Smooth muscle cell (in vitro differentiated cells): ENCODE measurements around the gene ANK2. TPM values are rescaled to one million over a fixed set of nuclear protein-coding genes. Genes with fewer than 3 reads are reported as not detected.

ENCODE experiments used
- DNase-seq: peaks from one replicate; lab custom pipeline; 2025; ENCODE audit not compliant: unreplicated experiment; lab: John Stamatoyannopoulos, UW
- H2AFZ ChIP-seq: fragments of 200-600 bp; sonication (generic); 2 replicates; pipeline ENCODE4 v1.6.0; 2016; ENCODE audit warnings: antibody characterized with exemption, low read depth, mild to moderate bottlenecking
- H3F3A ChIP-seq: fragments of 200-600 bp; sonication (generic); 2 replicates; pipeline ENCODE4 v1.6.0; 2017; ENCODE audit warnings: antibody characterized with exemption, low read depth
- H3K27ac ChIP-seq: fragments of 200-600 bp; sonication (generic); 2 replicates; pipeline ENCODE4 v1.5.1; 2016; ENCODE audit warnings: low read depth, mild to moderate bottlenecking
- H3K27me3 ChIP-seq: fragments of 200-600 bp; sonication (generic); 2 replicates; pipeline ENCODE4 v1.6.1; 2016; ENCODE audit warnings: low read depth, mild to moderate bottlenecking
- H3K36me3 ChIP-seq: fragments of 200-600 bp; sonication (generic); 2 replicates; pipeline ENCODE4 v1.5.1; 2016; ENCODE audit warnings: low read depth
- H3K4me1 ChIP-seq: fragments of 200-600 bp; sonication (generic); 2 replicates; pipeline ENCODE4 v1.5.1; 2016; ENCODE audit warnings: low read depth
- H3K4me2 ChIP-seq: fragments of 200-600 bp; sonication (generic); 2 replicates; pipeline ENCODE4 v1.6.0; 2016; ENCODE audit warnings: mild to moderate bottlenecking
- H3K4me3 ChIP-seq: fragments of 200-600 bp; sonication (generic); 2 replicates; pipeline ENCODE4 v1.5.1; 2016; ENCODE audit warnings: mild to moderate bottlenecking
- H3K79me2 ChIP-seq: fragments of 200-600 bp; sonication (generic); 2 replicates; pipeline ENCODE4 v1.6.0; 2016; ENCODE audit warnings: low read depth, mild to moderate bottlenecking
- H3K9ac ChIP-seq: fragments of 200-600 bp; sonication (generic); 2 replicates; pipeline ENCODE4 v1.6.0; 2016; ENCODE audit warnings: low read depth
- H3K9me3 ChIP-seq: fragments of 200-600 bp; sonication (generic); replicated peaks from 2 replicates; pipeline ENCODE4 v1.5.1; 2016; ENCODE audit warnings: low read depth
- H4K20me1 ChIP-seq: fragments of 200-600 bp; sonication (generic); 2 replicates; pipeline ENCODE4 v1.6.0; 2016; ENCODE audit warnings: low read depth
- CTCF ChIP-seq: fragments of 200-600 bp; sonication (generic); IDR thresholded peaks from 2 replicates; pipeline ENCODE4 v1.5.1; 2017; ENCODE audit warnings: borderline replicate concordance, mild to moderate bottlenecking, antibody characterized with exemption; ENCODE audit not compliant: insufficient read depth, poor library complexity, severe bottlenecking
- WGBS: methylation state at CpG from one replicate; pipeline ENCODE4 v1.1.7; 2016; ENCODE audit warnings: low lambda C conversion rate; 5-methylcytosine and 5-hydroxymethylcytosine counted together
- polyA plus RNA-seq: library from polyadenylated mRNA; unstranded; fragments of >200 nt; fragmentation: Nextera tagmentation; extraction: Ambion mirVana; gene quantifications from 2 replicates; pipeline ENCODE4 v1.2.1, GENCODE V29; 2016
- total RNA-seq: library from RNA; depleted of rRNA; stranded (reverse); fragments of >200 nt; gene quantifications from 2 replicates; pipeline ENCODE4 v1.2.3, GENCODE V29; 2014

ANK2 gene
- total and polyA plus RNA-seq, 2 experiments from 2014 or later, result 2.2 to 8.1 TPM

- no peaks in the 10 kb centered on the region for H3K36me3 ChIP-seq
- no peaks in the 10 kb centered on the region for H3F3A ChIP-seq
- no peaks in the 10 kb centered on the region for H4K20me1 ChIP-seq
- H3K9me3 ChIP-seq, result no peaks in the 10 kb centered on the region
- H2AFZ ChIP-seq, result no peak overlapping the region
- H3K4me2 ChIP-seq, result no peak overlapping the region
- no peak for DNase-seq
- WGBS, result 93% methylated on average over 3 of the region's 3 CpGs
- no peaks in the 10 kb centered on the region for H3K4me1 ChIP-seq
- no peak overlapping the region for H3K27ac ChIP-seq
- no peaks in the 10 kb centered on the region for H3K27me3 ChIP-seq
- TF ChIP-seq CTCF, result no peak
- no peak overlapping the region for H3K9ac ChIP-seq
- no peaks in the 10 kb centered on the region for H3K79me2 ChIP-seq
- H3K4me3 ChIP-seq, result no peak overlapping the region
Observed at GRCh38 chr4:113389160-113389559, 339.7 kb downstream of the ANK2 start.

DNA sequence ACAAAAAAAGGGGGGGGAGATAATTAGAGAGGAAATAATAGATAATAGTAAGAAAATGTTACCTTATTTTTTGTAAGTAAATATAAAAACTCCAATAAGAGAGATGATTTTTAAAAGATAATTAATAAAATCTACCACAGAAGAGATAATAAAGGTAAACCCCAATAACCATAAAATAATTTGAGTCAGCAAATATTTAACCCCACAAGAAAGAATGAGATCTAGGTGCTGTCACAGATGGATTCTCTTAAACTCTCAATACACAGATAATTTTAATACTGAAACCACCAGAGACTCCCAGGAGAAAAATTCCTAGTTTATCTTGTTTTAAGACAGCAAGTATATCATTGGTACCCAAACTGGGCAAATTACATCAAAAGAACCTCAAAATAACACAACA lies 341.4 kb downstream of the ANK2 start:
- Histone ChIP-seq H3K4me2 (no peak overlapping the region), H3K79me2 (no peaks in the 10 kb centered on the region), H4K20me1 (no peaks in the 10 kb centered on the region), H3K9ac (no peak overlapping the region), H3K4me3 (no peak overlapping the region), H3K9me3 (no peaks in the 10 kb centered on the region), H3K27me3 (no peaks in the 10 kb centered on the region), H3K36me3 (no peaks in the 10 kb centered on the region), H2AFZ (no peak overlapping the region), H3F3A (no peaks in the 10 kb centered on the region), H3K4me1 (no peaks in the 10 kb centered on the region), H3K27ac (no peak overlapping the region)
- no peak for DNase-seq
- no peak for TF ChIP-seq CTCF

- Histone ChIP-seq H3K9ac (no peak overlapping the region), H3K79me2 (no peaks in the 10 kb centered on the region), H3K9me3 (no peaks in the 10 kb centered on the region), H3K36me3 (no peaks in the 10 kb centered on the region), H3K4me2 (no peak overlapping the region), H3K27me3 (no peaks in the 10 kb centered on the region), H3K4me3 (no peak overlapping the region), H3K27ac (no peak overlapping the region), H3K4me1 (no peaks in the 10 kb centered on the region), H2AFZ (no peak overlapping the region), H4K20me1 (no peaks in the 10 kb centered on the region), H3F3A (no peaks in the 10 kb centered on the region)
- no peak for DNase-seq
- WGBS, result 94% methylated on average over 3 of the region's 3 CpGs
- TF ChIP-seq CTCF, result no peak
Observed at GRCh38 chr4:113394108-113394729, 344.8 kb downstream of the ANK2 start.
